ENCODE results near the gene RASD1. TPM values are rescaled to one million over a fixed set of nuclear protein-coding genes. Genes with fewer than 3 reads are reported as not detected.

RASD1 gene
- total RNA-seq, 2 donors from 2014 or later, result 124 to 175 TPM

DNA sequence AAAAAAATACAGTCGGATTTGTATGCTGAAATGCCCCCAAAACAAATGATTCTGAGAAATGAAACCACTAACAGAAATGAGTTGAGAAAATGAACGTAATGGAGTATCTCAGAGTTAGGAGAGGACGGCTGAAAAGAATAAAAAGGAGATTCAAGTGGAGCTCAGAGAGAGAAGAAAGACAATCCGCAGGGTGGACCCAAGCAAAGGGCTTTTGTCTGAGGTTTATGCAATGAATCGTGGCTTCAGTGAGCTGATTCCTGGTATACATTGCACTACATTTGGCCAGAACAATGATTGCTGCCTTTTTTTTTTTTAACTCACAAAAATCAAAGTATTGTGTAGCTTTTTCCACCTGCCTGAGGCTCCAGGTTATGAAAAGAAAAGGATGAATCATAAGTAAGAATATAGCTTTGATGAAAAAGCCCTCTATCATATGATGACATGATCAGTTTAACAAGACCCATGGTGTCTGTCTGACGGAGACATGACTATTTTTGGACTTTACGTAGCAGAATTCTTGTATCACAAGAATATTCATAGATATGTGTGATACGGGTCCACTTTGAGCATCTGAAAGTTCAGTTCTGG lies 23.8 kb downstream of the RASD1 start:
- Histone ChIP-seq H3K4me3 (no peak overlapping the region), H3K27me3 (replicated peaks; ENCODE audit: insufficient read depth) (no peaks in the 10 kb centered on the region), H3K9me3 (no peaks in the 10 kb centered on the region), H3K36me3 (no peaks in the 10 kb centered on the region), H3K27ac (no peak overlapping the region), H3K4me1 (replicated peaks) (no peaks in the 10 kb centered on the region)
- TF ChIP-seq POLR2AphosphoS5 (IDR thresholded peaks at IDR 0.05), result no peak
- 43% methylated on average over 8 of the region's 8 CpGs for whole genome bisulfite sequencing
- intact Hi-C loops (cut with DNase I), result no loop called here
- DNase-seq (ENCODE audit: low spot score), result no peak

DNA sequence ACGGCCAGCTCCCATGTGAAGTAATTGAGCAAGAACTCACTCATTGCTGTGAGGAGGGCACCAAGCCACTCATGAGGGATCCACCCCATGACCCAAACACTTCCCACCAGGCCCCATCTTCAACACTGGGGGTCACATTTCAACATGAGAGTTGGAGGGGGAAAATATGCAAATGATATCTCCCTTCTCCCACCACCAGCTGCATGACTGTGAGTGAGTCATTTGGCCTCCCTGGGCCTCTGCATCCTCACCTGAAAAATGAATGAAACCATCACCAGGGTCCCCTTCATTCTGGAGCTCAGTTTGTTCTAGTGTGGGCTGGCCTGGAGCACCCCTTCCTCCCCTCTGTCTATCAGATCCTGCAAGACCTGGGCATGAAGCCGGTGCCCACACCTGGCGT lies 26.2 kb downstream of the RASD1 start:
- intact Hi-C loops (cut with DNase I), result no loop called here
- no peaks in the 10 kb centered on the region for H3K4me1 ChIP-seq (replicated peaks)
- H3K9me3 ChIP-seq, result no peaks in the 10 kb centered on the region
- H3K27me3 ChIP-seq (replicated peaks; ENCODE audit: insufficient read depth), result no peaks in the 10 kb centered on the region
- no peaks in the 10 kb centered on the region for H3K36me3 ChIP-seq
- TF ChIP-seq POLR2AphosphoS5 (IDR thresholded peaks at IDR 0.05), result no peak
- no peak for TF ChIP-seq POLR2A (IDR thresholded peaks at IDR 0.05)
- TF ChIP-seq, protein P1, sequence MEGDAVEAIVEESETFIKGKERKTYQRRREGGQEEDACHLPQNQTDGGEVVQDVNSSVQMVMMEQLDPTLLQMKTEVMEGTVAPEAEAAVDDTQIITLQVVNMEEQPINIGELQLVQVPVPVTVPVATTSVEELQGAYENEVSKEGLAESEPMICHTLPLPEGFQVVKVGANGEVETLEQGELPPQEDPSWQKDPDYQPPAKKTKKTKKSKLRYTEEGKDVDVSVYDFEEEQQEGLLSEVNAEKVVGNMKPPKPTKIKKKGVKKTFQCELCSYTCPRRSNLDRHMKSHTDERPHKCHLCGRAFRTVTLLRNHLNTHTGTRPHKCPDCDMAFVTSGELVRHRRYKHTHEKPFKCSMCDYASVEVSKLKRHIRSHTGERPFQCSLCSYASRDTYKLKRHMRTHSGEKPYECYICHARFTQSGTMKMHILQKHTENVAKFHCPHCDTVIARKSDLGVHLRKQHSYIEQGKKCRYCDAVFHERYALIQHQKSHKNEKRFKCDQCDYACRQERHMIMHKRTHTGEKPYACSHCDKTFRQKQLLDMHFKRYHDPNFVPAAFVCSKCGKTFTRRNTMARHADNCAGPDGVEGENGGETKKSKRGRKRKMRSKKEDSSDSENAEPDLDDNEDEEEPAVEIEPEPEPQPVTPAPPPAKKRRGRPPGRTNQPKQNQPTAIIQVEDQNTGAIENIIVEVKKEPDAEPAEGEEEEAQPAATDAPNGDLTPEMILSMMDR (IDR thresholded peaks at IDR 0.05), result no peak
- H3K27ac ChIP-seq, result no peak overlapping the region
- H3K4me3 ChIP-seq, result no peak overlapping the region
- DNase-seq (ENCODE audit: low spot score), result no peak
- 87% methylated on average over 3 of the region's 3 CpGs for WGBS

DNA sequence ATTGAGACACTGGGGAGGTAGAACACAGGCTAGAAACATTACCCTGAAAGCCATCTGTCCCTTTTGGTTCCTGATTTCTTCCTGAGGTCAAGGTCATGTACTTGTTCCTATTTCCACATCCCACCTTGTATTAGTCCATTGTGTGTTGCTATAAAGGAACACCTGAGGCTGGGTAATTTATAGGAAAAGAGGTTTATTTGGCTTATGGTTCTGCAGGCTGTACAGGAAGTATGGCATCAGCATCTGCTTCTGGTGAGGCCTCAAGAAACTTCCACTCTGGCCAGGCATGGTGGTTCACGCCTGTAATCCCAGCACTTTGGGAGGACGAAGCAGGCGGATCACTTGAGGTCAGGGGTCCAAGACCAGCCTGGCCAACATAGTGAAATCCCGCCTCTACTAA lies 26.8 kb downstream of the RASD1 start:
- Histone ChIP-seq H3K9me3 (no peaks in the 10 kb centered on the region), H3K4me1 (replicated peaks) (no peaks in the 10 kb centered on the region), H3K27ac (no peak overlapping the region), H3K27me3 (replicated peaks; ENCODE audit: insufficient read depth) (no peaks in the 10 kb centered on the region), H3K36me3 (no peaks in the 10 kb centered on the region), H3K4me3 (no peak overlapping the region)
- DNase-seq (ENCODE audit: low spot score), result no peak
- TF ChIP-seq POLR2A (IDR thresholded peaks at IDR 0.05) (no peak), POLR2AphosphoS5 (IDR thresholded peaks at IDR 0.05) (no peak)
- TF ChIP-seq, protein P1 (IDR thresholded peaks at IDR 0.05), result no peak
- 93% methylated on average over 4 of the region's 4 CpGs for WGBS
- intact Hi-C loops (cut with DNase I), result no loop called here

DNA sequence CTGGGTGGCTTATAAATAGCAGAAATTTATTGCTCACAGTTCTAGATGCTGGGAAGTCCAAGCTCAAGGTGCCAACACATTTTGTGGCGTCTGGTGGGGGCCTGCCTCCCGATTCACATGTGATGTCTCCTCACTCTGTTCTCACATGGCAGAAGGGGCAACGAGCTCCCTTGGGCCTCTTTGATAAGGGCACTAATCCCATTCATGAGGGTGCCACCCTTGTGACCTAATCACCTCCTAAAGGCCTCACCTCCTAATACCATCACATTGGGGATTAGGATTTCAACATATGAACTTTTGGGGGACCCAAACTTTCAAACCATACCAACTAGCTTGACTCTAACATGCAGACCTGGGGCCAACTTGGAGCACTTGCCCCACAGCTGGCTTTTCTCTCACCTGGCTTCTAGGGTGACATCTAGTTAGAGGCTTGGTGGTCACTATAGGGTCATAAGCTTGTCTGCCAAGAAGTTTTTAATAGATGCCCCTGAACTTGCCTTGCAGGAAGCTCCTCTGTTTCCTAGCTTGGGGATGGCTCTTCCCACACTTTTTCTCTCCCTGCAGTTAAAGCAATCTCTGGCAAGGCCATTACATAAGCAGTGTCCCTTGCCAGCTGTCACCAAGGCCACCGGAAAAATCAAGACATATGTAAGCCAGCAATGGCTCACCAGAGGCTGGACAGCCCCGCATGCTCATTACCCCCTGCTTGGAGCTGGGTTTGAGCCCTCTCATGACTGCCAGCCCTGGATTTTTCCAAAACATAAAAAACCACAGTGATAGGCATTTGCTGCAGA lies 27.8 kb downstream of the RASD1 start:
- intact Hi-C loops (cut with DNase I), result no loop called here
- Histone ChIP-seq H3K9me3 (no peaks in the 10 kb centered on the region), H3K4me1 (replicated peaks) (no peaks in the 10 kb centered on the region), H3K27ac (no peak overlapping the region), H3K27me3 (replicated peaks; ENCODE audit: insufficient read depth) (no peaks in the 10 kb centered on the region), H3K36me3 (no peaks in the 10 kb centered on the region), H3K4me3 (no peak overlapping the region)
- 81% methylated on average over 5 of the region's 5 CpGs for WGBS
- no peak for DNase-seq (ENCODE audit: low spot score)
- no peak for TF ChIP-seq POLR2A (IDR thresholded peaks at IDR 0.05)
- TF ChIP-seq POLR2AphosphoS5 (IDR thresholded peaks at IDR 0.05), result no peak
- TF ChIP-seq, protein P1 (IDR thresholded peaks at IDR 0.05), result no peak

DNA sequence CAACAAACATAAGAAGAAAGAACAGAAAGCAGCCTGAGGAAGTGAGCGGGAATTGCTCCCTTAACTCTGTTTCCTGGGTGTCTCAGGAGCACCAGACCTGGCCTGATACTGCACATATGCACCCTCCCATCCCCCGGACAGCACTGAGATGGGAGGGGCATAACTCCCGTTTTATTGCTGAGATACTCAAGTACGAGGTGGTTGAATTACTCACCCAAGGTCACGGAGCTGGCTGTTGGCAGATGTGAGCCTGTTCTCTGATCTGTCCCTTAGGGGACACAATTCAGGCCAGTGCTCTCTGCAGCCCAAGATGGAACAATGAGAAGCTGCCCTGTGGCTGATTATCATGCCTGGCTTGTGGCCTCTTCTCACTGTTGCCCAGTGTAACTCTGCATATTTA lies 28.5 kb downstream of the RASD1 start:
- no peak overlapping the region for H3K27ac ChIP-seq
- TF ChIP-seq POLR2A (IDR thresholded peaks at IDR 0.05), result no peak
- TF ChIP-seq, protein P1 (IDR thresholded peaks at IDR 0.05), result no peak
- no peaks in the 10 kb centered on the region for H3K4me1 ChIP-seq (replicated peaks)
- WGBS, result 35% methylated on average over 5 of the region's 5 CpGs
- intact Hi-C loops (cut with DNase I), result no loop called here
- no peaks in the 10 kb centered on the region for H3K36me3 ChIP-seq
- H3K27me3 ChIP-seq (replicated peaks; ENCODE audit: insufficient read depth), result no peaks in the 10 kb centered on the region
- H3K4me3 ChIP-seq, result no peak overlapping the region
- no peaks in the 10 kb centered on the region for H3K9me3 ChIP-seq
- no peak for DNase-seq (ENCODE audit: low spot score)
